ENCODE results near the gene CLSTN2.

DNA sequence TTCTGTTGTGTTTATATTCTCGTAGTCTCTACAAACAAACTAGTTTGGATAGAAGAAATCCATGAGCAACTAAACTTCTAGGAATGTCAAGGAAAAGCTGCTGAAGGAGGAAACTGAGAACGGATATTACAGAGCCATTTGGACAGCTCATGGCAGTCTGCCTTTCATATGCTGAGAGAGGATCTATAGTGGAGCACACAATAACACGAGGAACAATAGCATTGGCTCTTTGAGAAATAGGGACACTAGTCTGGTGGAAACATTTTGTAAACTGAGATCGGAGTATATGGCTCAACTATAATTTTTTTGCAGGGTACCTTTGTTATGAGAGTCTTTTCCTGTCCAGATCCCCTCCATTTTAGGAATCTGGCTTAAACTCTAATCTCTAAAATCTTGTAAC lies 200.5 kb downstream of the CLSTN2 start:
- TF ChIP-seq POLR2A (IDR thresholded peaks at IDR 0.05), result no peak
- TF ChIP-seq, protein P1, sequence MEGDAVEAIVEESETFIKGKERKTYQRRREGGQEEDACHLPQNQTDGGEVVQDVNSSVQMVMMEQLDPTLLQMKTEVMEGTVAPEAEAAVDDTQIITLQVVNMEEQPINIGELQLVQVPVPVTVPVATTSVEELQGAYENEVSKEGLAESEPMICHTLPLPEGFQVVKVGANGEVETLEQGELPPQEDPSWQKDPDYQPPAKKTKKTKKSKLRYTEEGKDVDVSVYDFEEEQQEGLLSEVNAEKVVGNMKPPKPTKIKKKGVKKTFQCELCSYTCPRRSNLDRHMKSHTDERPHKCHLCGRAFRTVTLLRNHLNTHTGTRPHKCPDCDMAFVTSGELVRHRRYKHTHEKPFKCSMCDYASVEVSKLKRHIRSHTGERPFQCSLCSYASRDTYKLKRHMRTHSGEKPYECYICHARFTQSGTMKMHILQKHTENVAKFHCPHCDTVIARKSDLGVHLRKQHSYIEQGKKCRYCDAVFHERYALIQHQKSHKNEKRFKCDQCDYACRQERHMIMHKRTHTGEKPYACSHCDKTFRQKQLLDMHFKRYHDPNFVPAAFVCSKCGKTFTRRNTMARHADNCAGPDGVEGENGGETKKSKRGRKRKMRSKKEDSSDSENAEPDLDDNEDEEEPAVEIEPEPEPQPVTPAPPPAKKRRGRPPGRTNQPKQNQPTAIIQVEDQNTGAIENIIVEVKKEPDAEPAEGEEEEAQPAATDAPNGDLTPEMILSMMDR (IDR thresholded peaks at IDR 0.05), result no peak
